HTERT RPE-1 (cell line): ENCODE data around the gene OSBPL8.

ENCODE experiments used
- in situ Hi-C: fragments of 300-500 bp; cut with MboI; formaldehyde crosslinking; loops from 4 replicates; pipeline ENCODE4 v1.14.3; 2020; ENCODE audit warnings: low sequenced_read_pairs

The OSBPL8 gene

DNA sequence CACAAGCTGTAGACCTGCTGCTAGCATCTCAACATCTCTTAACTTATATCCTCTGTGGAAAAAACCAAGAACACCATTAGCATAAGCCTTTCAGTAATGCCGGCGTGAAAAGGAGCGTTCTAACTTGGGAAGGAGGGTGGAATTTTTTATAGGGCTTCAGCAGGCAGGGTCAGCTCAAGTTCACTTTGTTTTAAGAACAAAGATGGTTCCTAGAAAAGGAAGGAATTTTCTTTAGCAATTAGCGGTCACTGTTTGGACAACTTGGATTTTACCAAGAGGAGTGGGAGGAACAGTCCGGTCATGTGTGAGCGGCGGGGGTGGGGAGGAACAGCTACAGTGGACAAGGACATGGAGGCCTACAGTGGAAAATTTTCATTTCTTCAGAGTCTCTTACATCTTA is 247.3 kb downstream of the OSBPL8 start:
- in situ Hi-C loops = no loop called here

GRCh38 chr12:76311796-76312195 is 247.8 kb downstream of the OSBPL8 start:
- in situ Hi-C loops = no loop called here

DNA sequence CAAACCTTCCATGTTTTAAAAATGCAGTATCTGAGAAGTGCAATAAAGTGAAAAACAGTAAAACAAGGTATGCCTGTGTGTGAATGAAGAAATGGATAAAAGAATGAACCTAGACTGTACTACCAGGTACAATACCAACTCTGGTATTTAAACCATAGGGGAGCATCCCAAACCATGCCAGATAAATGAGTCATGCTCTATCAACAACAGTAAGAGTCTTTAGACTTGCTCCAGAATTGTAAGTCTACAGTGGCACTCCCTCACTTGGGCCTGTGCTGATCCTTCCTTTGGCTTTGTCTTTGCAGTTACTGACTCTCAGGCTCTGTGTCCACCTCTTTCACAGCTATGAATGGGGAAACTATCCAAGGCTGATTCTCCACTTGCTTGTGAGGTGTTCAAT is 249.5 kb downstream of the OSBPL8 start:
- in situ Hi-C loops = no loop called here

GRCh38 chr12:76308866-76309265 is 250.7 kb downstream of the OSBPL8 start:
- in situ Hi-C loops = no loop called here

DNA sequence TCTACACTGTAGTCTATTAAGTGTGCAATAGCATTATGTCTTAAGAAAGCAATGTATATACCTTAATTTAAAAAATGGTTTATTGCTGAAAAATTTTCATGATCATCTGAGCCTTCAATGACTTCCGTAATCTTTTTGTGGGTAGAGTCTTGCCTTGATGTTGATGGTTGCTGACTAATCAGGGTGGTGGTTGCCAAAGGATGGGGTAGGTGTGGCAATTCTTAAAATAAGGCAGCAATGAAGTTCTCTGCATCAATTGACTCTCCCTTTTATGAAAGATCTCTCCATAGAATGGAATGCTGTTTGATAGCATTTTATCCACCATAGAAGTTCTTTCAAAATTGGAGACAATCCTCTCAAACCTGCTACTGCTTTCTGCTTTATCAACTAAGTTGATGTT is 252.5 kb downstream of the OSBPL8 start:
- in situ Hi-C loops = no loop called here

- in situ Hi-C loops = no loop called here
These were observed 255.5 kb downstream of the OSBPL8 start for GRCh38 chr12:76303989-76304460.

- in situ Hi-C loops = no loop called here
These were observed 256.2 kb downstream of the OSBPL8 start for GRCh38 chr12:76303365-76303764.
